Measurements from ENCODE around the gene FOSB. TPM values are rescaled to one million over a fixed set of nuclear protein-coding genes. Genes with fewer than 3 reads are reported as not detected.

The FOSB gene
- total and polyA plus RNA-seq, 2 experiments from 2014 or later: 0.55 to 1.9 TPM

GRCh38 chr19:45476304-45476703 lies 8.5 kb downstream of the FOSB start:
- Mint-ChIP-seq H3K27me3 (ENCODE audit: insufficient read depth, low read depth, poor library complexity) (peaks cover 45% of the 10 kb centered on the region), H3K4me3 (no peak overlapping the region; the same call in 2 of the 3 replicates), H3K36me3 (ENCODE audit: low read depth) (no peaks in the 10 kb centered on the region; the same call in 2 of the 3 replicates), H3K27ac (no peak overlapping the region), H3K4me1 (peaks cover 26% of the 10 kb centered on the region), H3K9me3 (peaks cover 2% of the 10 kb centered on the region; the same call in 2 of the 3 replicates)
- H3F3A ChIP-seq (replicated peaks; ENCODE audit: low read depth): peaks cover 5% of the 10 kb centered on the region; the same call in 1 of the 2 replicates
- no peak overlapping the region for H3K4me2 ChIP-seq
- TF ChIP-seq CREB1 (CRISPR knock-in tag; IDR thresholded peaks at IDR 0.05; ENCODE audit: low read depth) (no peak), NANOG (IDR thresholded peaks at IDR 0.05; ENCODE audit: borderline replicate concordance) (no peak), ZNF114 (CRISPR knock-in tag; IDR thresholded peaks at IDR 0.05) (no peak), EZH2 (IDR thresholded peaks at IDR 0.05; ENCODE audit: low read depth, unreplicated experiment) (no peak), POLR2AphosphoS5 (IDR thresholded peaks at IDR 0.05; ENCODE audit: low read depth) (no peak), CTCF (conservative IDR thresholded peaks at IDR 0.05; ENCODE audit: low read depth in 2 of 2) (no peak), ETS1 (IDR thresholded peaks at IDR 0.05) (no peak)
- no peak overlapping the region for H3K27ac ChIP-seq (ENCODE audit: low read depth)
- no peak for ATAC-seq
- H3K4me3 ChIP-seq: no peak overlapping the region
- no peaks in the 10 kb centered on the region for H3K79me2 ChIP-seq (replicated peaks; ENCODE audit: insufficient read depth)
- H3K9me2 ChIP-seq (ENCODE audit: insufficient read depth): no peaks in the 10 kb centered on the region
- DNase-seq (ENCODE audit: low spot score): no peak
- peaks cover 47% of the 10 kb centered on the region for H3K27me3 ChIP-seq (ENCODE audit: insufficient read depth)
- no peaks in the 10 kb centered on the region for H3K36me3 ChIP-seq (ENCODE audit: insufficient read depth)
- H3K4me1 ChIP-seq (ENCODE audit: insufficient read depth): peaks cover 16% of the 10 kb centered on the region; the same call in 1 of the 2 replicates
- no peak overlapping the region for H2AFZ ChIP-seq
- H4K20me1 ChIP-seq (replicated peaks; ENCODE audit: insufficient read depth): no peaks in the 10 kb centered on the region

GRCh38 chr19:45477186-45477585 lies 9.4 kb downstream of the FOSB start:
- Histone ChIP-seq H3K79me2 (replicated peaks; ENCODE audit: insufficient read depth) (no peaks in the 10 kb centered on the region), H3K4me1 (ENCODE audit: insufficient read depth) (peaks cover 11% of the 10 kb centered on the region; the same call in 1 of the 2 replicates), H3F3A (replicated peaks; ENCODE audit: low read depth) (peaks cover 5% of the 10 kb centered on the region; the same call in 1 of the 2 replicates), H3K4me2 (no peak overlapping the region), H3K9me2 (ENCODE audit: insufficient read depth) (no peaks in the 10 kb centered on the region), H4K20me1 (replicated peaks; ENCODE audit: insufficient read depth) (no peaks in the 10 kb centered on the region), H3K4me3 (no peak overlapping the region), H2AFZ (no peak overlapping the region), H3K27ac (ENCODE audit: low read depth) (no peak overlapping the region), H3K27me3 (ENCODE audit: insufficient read depth) (peaks cover 38% of the 10 kb centered on the region), H3K36me3 (ENCODE audit: insufficient read depth) (no peaks in the 10 kb centered on the region)
- peaks cover 2% of the 10 kb centered on the region; the same call in 2 of the 3 replicates for H3K9me3 Mint-ChIP-seq
- no peak for TF ChIP-seq POLR2AphosphoS5 (IDR thresholded peaks at IDR 0.05; ENCODE audit: low read depth)
- TF ChIP-seq ZNF331 (CRISPR knock-in tag; IDR thresholded peaks at IDR 0.05; ENCODE audit: low read depth): no peak
- TF ChIP-seq ZNF462 (CRISPR knock-in tag; IDR thresholded peaks at IDR 0.05): no peak
- H3K27me3 Mint-ChIP-seq (ENCODE audit: insufficient read depth, low read depth, poor library complexity): peaks cover 38% of the 10 kb centered on the region
- peaks cover 26% of the 10 kb centered on the region for H3K4me1 Mint-ChIP-seq
- H3K36me3 Mint-ChIP-seq (ENCODE audit: low read depth): no peaks in the 10 kb centered on the region; the same call in 2 of the 3 replicates
- H3K27ac Mint-ChIP-seq: no peak overlapping the region
- ATAC-seq (no peak), DNase-seq (ENCODE audit: low spot score) (no peak)
- peak overlapping the region; percentile 40; the same call in 1 of the 3 replicates for H3K4me3 Mint-ChIP-seq

Data from GM23338 (cell line).